Measurements from ENCODE around the gene SPRY2.

SPRY2 gene

GRCh38 chr13:80314711-80315653 is 25.9 kb downstream of the SPRY2 start:
- no peak for DNase-seq (ENCODE audit: low read depth in 2 of 2)

GRCh38 chr13:80313668-80314256 is 27.2 kb downstream of the SPRY2 start:
- DNase-seq (ENCODE audit: low read depth in 2 of 2), result no peak

GRCh38 chr13:80312967-80313366 is 28.0 kb downstream of the SPRY2 start:
- no peak for DNase-seq (ENCODE audit: low read depth in 2 of 2)

- no peak for DNase-seq (ENCODE audit: low read depth in 2 of 2)
These were observed 28.8 kb downstream of the SPRY2 start for GRCh38 chr13:80312012-80312704.

- DNase-seq (ENCODE audit: low read depth in 2 of 2), result no peak
These were observed 31.0 kb downstream of the SPRY2 start for GRCh38 chr13:80309926-80310325.

- no peak for DNase-seq (ENCODE audit: low read depth in 2 of 2)
These were observed 33.4 kb downstream of the SPRY2 start for GRCh38 chr13:80307401-80307987.

GRCh38 chr13:80306337-80306972 is 34.5 kb downstream of the SPRY2 start:
- no peak for DNase-seq (ENCODE audit: low read depth in 2 of 2)

GRCh38 chr13:80305737-80306136 is 35.2 kb downstream of the SPRY2 start:
- DNase-seq (ENCODE audit: low read depth in 2 of 2), result no peak

GRCh38 chr13:80303225-80303811 is 37.6 kb downstream of the SPRY2 start:
- no peak for DNase-seq (ENCODE audit: low read depth in 2 of 2)

- DNase-seq (ENCODE audit: low read depth in 2 of 2), result no peak
These were observed 41.9 kb downstream of the SPRY2 start for GRCh38 chr13:80299046-80299445.

- DNase-seq (ENCODE audit: low read depth in 2 of 2), result no peak
These were observed 43.4 kb downstream of the SPRY2 start for GRCh38 chr13:80297503-80297902.

- DNase-seq (ENCODE audit: low read depth in 2 of 2), result no peak
These were observed 43.8 kb downstream of the SPRY2 start for GRCh38 chr13:80297094-80297493.

GRCh38 chr13:80296638-80297037 is 44.3 kb downstream of the SPRY2 start:
- no peak for DNase-seq (ENCODE audit: low read depth in 2 of 2)

- DNase-seq (ENCODE audit: low read depth in 2 of 2), result no peak
These were observed 50.3 kb downstream of the SPRY2 start for GRCh38 chr13:80290591-80290990.

Data from activated CD4-positive, alpha-beta T cell treated with anti-CD3 and anti-CD28 coated beads for 24 hours (primary cell).